SK-N-SH (cell line): ENCODE measurements around the gene PIK3CG. TPM values are rescaled to one million over a fixed set of nuclear protein-coding genes. Genes with fewer than 3 reads are reported as not detected.

ENCODE experiments used
- CTCF ChIA-PET: fragments of 300-600, 350-600 bp; formaldehyde crosslinking; extraction: SDS; loops from one replicate; lab custom pipeline; 2021; lab: Yijun Ruan, JAX
- POLR2A ChIA-PET: fragments of 350-600 bp; sonication (Branson Sonifier 250); formaldehyde crosslinking; extraction: SDS; loops from one replicate; lab custom pipeline; 2020; ENCODE audit warnings: antibody characterized with exemption, inconsistent platforms; lab: Yijun Ruan, JAX
- DNase-seq: peaks from one replicate; pipeline ENCODE4 v3.0.0; 2012
- H2AFZ ChIP-seq: fragments of 200-600 bp; sonication (generic); 2 replicates; pipeline ENCODE4 v1.8.1; 2016; ENCODE audit warnings: antibody characterized with exemption, mild to moderate bottlenecking, low read depth
- H3F3A ChIP-seq: fragments of 200-600 bp; sonication (generic); replicated peaks from 2 replicates; pipeline ENCODE3; 2016; ENCODE audit warnings: antibody characterized with exemption, mild to moderate bottlenecking; ENCODE audit not compliant: insufficient read depth
- H3K27ac ChIP-seq, 2 experiments: fragments of 200-500 bp in 1 of 2; fragments of 200-600 bp in 1 of 2; sonication (Bioruptor generic) in 1 of 2; sonication (generic), shearing (Covaris generic) in 1 of 2; 2 replicates each; pipeline versions ENCODE4 v1.5.1 to v1.6.1; 2014 to 2016; ENCODE audit warnings: low read depth in 2 of 2, inconsistent platforms in 1 of 2, low read length in 1 of 2, mild to moderate bottlenecking in 1 of 2, mixed read lengths in 1 of 2
- H3K27me3 ChIP-seq: fragments of 200-600 bp; sonication (generic), shearing (Covaris generic); 2 replicates; pipeline ENCODE4 v1.6.1; 2016; ENCODE audit warnings: mixed run types; ENCODE audit not compliant: insufficient read depth
- H3K36me3 ChIP-seq, 2 experiments: fragments of 200-500 bp in 1 of 2; fragments of 200-600 bp in 1 of 2; sonication (Bioruptor generic) in 1 of 2; sonication (generic) in 1 of 2; replicated peaks in 1 of 2; 2 replicates each; pipeline versions ENCODE3 to v1.5.1; 2014 to 2016; ENCODE audit warnings: low read length in 1 of 2, mild to moderate bottlenecking in 1 of 2; ENCODE audit not compliant: insufficient read depth in 2 of 2, control insufficient read depth in 1 of 2
- H3K4me1 ChIP-seq, 2 experiments: fragments of 200-500 bp in 1 of 2; fragments of 200-600 bp in 1 of 2; sonication (Bioruptor generic) in 1 of 2; sonication (generic), shearing (Covaris generic) in 1 of 2; 2 replicates each; pipeline versions ENCODE4 v1.5.1 to v1.6.1; 2014 to 2016; ENCODE audit warnings: low read depth in 1 of 2, low read length in 1 of 2, mixed run types in 1 of 2; ENCODE audit not compliant: insufficient read depth in 2 of 2, control insufficient read depth in 1 of 2
- H3K4me2 ChIP-seq: fragments of 200-600 bp; sonication (generic), shearing (Covaris generic); 2 replicates; pipeline ENCODE4 v1.6.1; 2017; ENCODE audit warnings: mixed run types
- H3K4me3 ChIP-seq, 2 experiments: fragments of 200-500 bp in 1 of 2; fragments of 200-600 bp in 1 of 2; sonication (Bioruptor generic) in 1 of 2; sonication (generic), shearing (Covaris generic) in 1 of 2; 2 replicates each; pipeline versions ENCODE4 v1.5.1 to v1.8.1; 2014 to 2016; ENCODE audit warnings: low read depth in 2 of 2, inconsistent platforms in 1 of 2, low read length in 1 of 2, mild to moderate bottlenecking in 1 of 2, mixed read lengths in 1 of 2, moderate library complexity in 1 of 2
- H3K79me2 ChIP-seq: fragments of 200-600 bp; sonication (generic); 2 replicates; pipeline ENCODE4 v1.8.1; 2017; ENCODE audit warnings: mild to moderate bottlenecking; ENCODE audit not compliant: insufficient read depth
- H3K9ac ChIP-seq: fragments of 200-600 bp; sonication (generic); 2 replicates; pipeline ENCODE4 v1.6.1; 2017; ENCODE audit warnings: mixed run types
- H3K9me2 ChIP-seq: fragments of 200-600 bp; sonication (generic); 2 replicates; pipeline ENCODE4 v1.6.1; 2017; ENCODE audit warnings: mixed run types
- H3K9me3 ChIP-seq: fragments of 200-600 bp; sonication (generic); 2 replicates; pipeline ENCODE4 v1.6.1; 2017; ENCODE audit warnings: mixed run types, mild to moderate bottlenecking, moderate library complexity
- H4K20me1 ChIP-seq: fragments of 200-600 bp; sonication (generic); 2 replicates; pipeline ENCODE4 v1.6.1; 2017; ENCODE audit warnings: mild to moderate bottlenecking, mixed run types; ENCODE audit not compliant: insufficient read depth
- CHD2 ChIP-seq: fragments of 150-350 bp; IDR thresholded peaks from 2 replicates; pipeline ENCODE4 v1.6.1; 2018; ENCODE audit warnings: low read length; ENCODE audit not compliant: partially characterized antibody
- CTCF ChIP-seq: fragments of 200-600 bp; sonication (generic); IDR thresholded peaks from 2 replicates; pipeline ENCODE4 v1.6.1; 2017; ENCODE audit warnings: antibody characterized with exemption, mild to moderate bottlenecking, moderate library complexity
- ELF1 ChIP-seq: IDR thresholded peaks from 2 replicates; pipeline ENCODE4 v1.4.0; 2012
- EP300 ChIP-seq, 2 experiments: IDR thresholded peaks; 2 replicates each; pipeline versions ENCODE4 v1.4.0 to v1.6.1; 2012; ENCODE audit warnings: borderline replicate concordance in 1 of 2, low read depth in 1 of 2, low read length in 1 of 2
- EZH2phosphoT487 ChIP-seq: fragments of 200-600 bp; sonication (generic); IDR thresholded peaks from 2 replicates; pipeline ENCODE4 v1.6.1; 2017; ENCODE audit warnings: low read depth, mixed run types, mild to moderate bottlenecking, antibody characterized with exemption, moderate library complexity, borderline replicate concordance
- FOXJ3 ChIP-seq: sonication (generic); formaldehyde crosslinking; IDR thresholded peaks from 2 replicates; pipeline ENCODE4 v1.5.1; 2020; ENCODE audit warnings: mild to moderate bottlenecking, missing genetic modification reagents
- FOXM1 ChIP-seq: IDR thresholded peaks from 2 replicates; pipeline ENCODE4 v1.4.0; 2012; ENCODE audit warnings: low read depth, mild to moderate bottlenecking
- GABPA ChIP-seq: IDR thresholded peaks from 2 replicates; pipeline ENCODE4 v1.4.0; 2012; ENCODE audit warnings: low read depth, mild to moderate bottlenecking
- JUND ChIP-seq: IDR thresholded peaks from 2 replicates; pipeline ENCODE4 v1.4.0; 2012
- NRF1 ChIP-seq: IDR thresholded peaks from 2 replicates; pipeline ENCODE4 v1.6.1; 2012; ENCODE audit warnings: low read depth, mild to moderate bottlenecking, low read length
- POLR2AphosphoS5 ChIP-seq: IDR thresholded peaks from 2 replicates; pipeline ENCODE4 v1.6.1; 2012; ENCODE audit warnings: low read depth, low read length
- RCOR1 ChIP-seq: fragments of 150-350 bp; IDR thresholded peaks from 2 replicates; pipeline ENCODE4 v1.6.1; 2017; ENCODE audit warnings: antibody characterized with exemption, low read length
- REST ChIP-seq: IDR thresholded peaks from 2 replicates; pipeline ENCODE4 v1.6.1; 2012; ENCODE audit warnings: mild to moderate bottlenecking, low read depth, low read length, moderate library complexity
- RFX5 ChIP-seq: IDR thresholded peaks from 2 replicates; pipeline ENCODE4 v1.6.1; 2012; ENCODE audit warnings: mild to moderate bottlenecking, improper control_type of control experiment, low read length
- SIN3A ChIP-seq: IDR thresholded peaks from 2 replicates; pipeline ENCODE4 v1.6.1; 2012; ENCODE audit warnings: low read depth, mild to moderate bottlenecking, low read length, moderate library complexity, borderline replicate concordance
- SMC3 ChIP-seq: IDR thresholded peaks from 2 replicates; pipeline ENCODE4 v1.6.1; 2012; ENCODE audit warnings: low read depth, low read length, improper control_type of control experiment
- TAF1 ChIP-seq: IDR thresholded peaks from 2 replicates; pipeline ENCODE4 v1.6.1; 2012; ENCODE audit warnings: low read depth, mild to moderate bottlenecking, low read length, moderate library complexity, borderline replicate concordance
- TCF12 ChIP-seq: IDR thresholded peaks from 2 replicates; pipeline ENCODE4 v1.4.0; 2012
- TEAD4 ChIP-seq: IDR thresholded peaks from 2 replicates; pipeline ENCODE4 v1.4.0; 2012; ENCODE audit warnings: mild to moderate bottlenecking, borderline replicate concordance; ENCODE audit not compliant: insufficient read depth
- USF1 ChIP-seq: IDR thresholded peaks from 2 replicates; pipeline ENCODE4 v1.4.0; 2012; ENCODE audit warnings: low read depth, borderline replicate concordance
- YY1 ChIP-seq: IDR thresholded peaks from 2 replicates; pipeline ENCODE4 v1.4.0; 2012; ENCODE audit warnings: low read depth, mild to moderate bottlenecking
- whole genome bisulfite sequencing: methylation state at CpG from one replicate; pipeline ENCODE4 v1.1.6; 2017; ENCODE audit warnings: low lambda C conversion rate; 5-methylcytosine and 5-hydroxymethylcytosine counted together
- polyA plus RNA-seq, 3 experiments: library from polyadenylated mRNA; depleted of rRNA; stranded (reverse); fragments of >200 nt; gene quantifications; 2 replicates each; pipeline ENCODE4 v1.2.3, GENCODE V29; 2012
- TF ChIP-seq, protein P1 (sequence below): fragments of 150-350 bp; IDR thresholded peaks from 2 replicates; pipeline ENCODE4 v1.6.1; 2016; ENCODE audit warnings: mild to moderate bottlenecking, low read depth, low read length

Gene PIK3CG
- polyA plus RNA-seq, 1 of the 3 experiments (the other 2 are of a cell fraction) = not detected

- Histone ChIP-seq H3K9me2 (no peaks in the 10 kb centered on the region), H2AFZ (no peak overlapping the region), H3K4me2 (no peak overlapping the region), H3K36me3 (no peaks in the 10 kb centered on the region), H3K4me1 (no peaks in the 10 kb centered on the region), H3K79me2 (no peaks in the 10 kb centered on the region), H4K20me1 (no peaks in the 10 kb centered on the region), H3K27ac (no peak overlapping the region), H3K9me3 (no peaks in the 10 kb centered on the region), H3K27me3 (no peaks in the 10 kb centered on the region; the same call in 1 of the 2 replicates), H3K4me3 (no peak overlapping the region), H3K9ac (no peak overlapping the region), H3F3A (no peaks in the 10 kb centered on the region)
- no peak for DNase-seq
- no peak for TF ChIP-seq REST
- TF ChIP-seq RFX5 = no peak
- no peak for TF ChIP-seq JUND
- TF ChIP-seq TEAD4 = no peak
- TF ChIP-seq USF1 = no peak
- TF ChIP-seq POLR2AphosphoS5 = no peak
- no peak for TF ChIP-seq EP300 (IDR thresholded peaks at IDR 0.05; ENCODE audit: borderline replicate concordance in 1 of 2, low read depth in 1 of 2, low read length in 1 of 2)
- no peak for TF ChIP-seq YY1
- TF ChIP-seq TCF12 = no peak
- no peak for TF ChIP-seq RCOR1
- TF ChIP-seq SMC3 = no peak
- TF ChIP-seq CHD2 = no peak
- TF ChIP-seq TAF1 = no peak
- no peak for TF ChIP-seq NRF1
- CTCF ChIA-PET = no interaction called here
- POLR2A ChIA-PET = no interaction called here
- 75% methylated on average over 4 of the region's 4 CpGs for WGBS
Measured at GRCh38 chr7:106885652-106886051, 20.6 kb downstream of the PIK3CG start.

DNA sequence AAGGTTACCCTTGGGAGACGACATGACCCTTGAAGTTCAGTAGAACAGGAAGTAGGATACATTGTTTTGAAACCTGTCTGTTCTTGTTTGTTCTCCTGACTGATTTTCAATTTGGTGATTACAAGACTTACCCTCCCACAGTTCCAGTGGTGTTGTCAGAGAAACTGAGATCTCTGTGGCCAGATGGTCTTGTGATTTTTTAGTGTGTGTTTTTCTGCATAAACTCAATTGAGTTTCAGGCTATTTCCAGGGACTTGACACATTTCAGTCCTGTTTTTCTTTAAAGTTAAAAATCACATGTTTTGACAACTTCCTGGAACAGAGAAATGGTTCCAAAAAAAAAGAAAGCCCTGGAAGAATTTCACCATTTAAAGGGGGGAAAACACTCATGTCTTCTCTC, 22.3 kb downstream of the PIK3CG start:
- H3K27ac ChIP-seq = no peak overlapping the region
- no peak overlapping the region for H3K4me3 ChIP-seq
- CTCF ChIA-PET = no interaction called here
- DNase-seq = no peak
- H4K20me1 ChIP-seq = no peaks in the 10 kb centered on the region
- WGBS = 66% methylated on average over 1 of the region's 1 CpG
- no peaks in the 10 kb centered on the region for H3K36me3 ChIP-seq
- no peaks in the 10 kb centered on the region for H3K9me3 ChIP-seq
- H3K4me1 ChIP-seq = no peaks in the 10 kb centered on the region
- no peaks in the 10 kb centered on the region for H3F3A ChIP-seq
- H3K9me2 ChIP-seq = no peaks in the 10 kb centered on the region
- no peak overlapping the region for H3K4me2 ChIP-seq
- POLR2A ChIA-PET = interaction anchor here (0.8 kb wide), 1 partner anchor 42 kb away, joined by 3 read pairs; no protein-coding TSS in a partner anchor
- H3K27me3 ChIP-seq = no peaks in the 10 kb centered on the region; the same call in 1 of the 2 replicates
- H3K79me2 ChIP-seq = no peaks in the 10 kb centered on the region
- no peak overlapping the region for H3K9ac ChIP-seq
- no peak overlapping the region for H2AFZ ChIP-seq
- TF ChIP-seq TAF1 = no peak
- no peak for TF ChIP-seq CTCF
- no peak for TF ChIP-seq EZH2phosphoT487
- TF ChIP-seq SIN3A = no peak
- TF ChIP-seq ELF1 = no peak
- no peak for TF ChIP-seq YY1
- TF ChIP-seq, protein P1, sequence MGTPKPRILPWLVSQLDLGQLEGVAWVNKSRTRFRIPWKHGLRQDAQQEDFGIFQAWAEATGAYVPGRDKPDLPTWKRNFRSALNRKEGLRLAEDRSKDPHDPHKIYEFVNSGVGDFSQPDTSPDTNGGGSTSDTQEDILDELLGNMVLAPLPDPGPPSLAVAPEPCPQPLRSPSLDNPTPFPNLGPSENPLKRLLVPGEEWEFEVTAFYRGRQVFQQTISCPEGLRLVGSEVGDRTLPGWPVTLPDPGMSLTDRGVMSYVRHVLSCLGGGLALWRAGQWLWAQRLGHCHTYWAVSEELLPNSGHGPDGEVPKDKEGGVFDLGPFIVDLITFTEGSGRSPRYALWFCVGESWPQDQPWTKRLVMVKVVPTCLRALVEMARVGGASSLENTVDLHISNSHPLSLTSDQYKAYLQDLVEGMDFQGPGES = no peak
- TF ChIP-seq FOXJ3 (CRISPR knock-in tag) = no peak
- TF ChIP-seq USF1 = no peak
- no peak for TF ChIP-seq GABPA
- TF ChIP-seq FOXM1 = no peak
- TF ChIP-seq SMC3 = no peak
- TF ChIP-seq RFX5 = no peak
- TF ChIP-seq POLR2AphosphoS5 = no peak
